Stimulated activated CD8-positive, alpha-beta memory T cell treated with anti-CD3 and anti-CD28 coated beads, Interleukin-7, amount 100 ng/mL, for 1 hour (primary cell): ENCODE results near the gene AVP.
"Not testable (repeated sequence)": the region's sequence is repeated elsewhere in the genome, so short reads cannot be mapped to it uniquely, and the experiment has no call there.

ENCODE experiments used
- DNase-seq, 2 donors: peaks; one replicate each; pipeline ENCODE4 v3.0.0-alpha.2; 2020; ENCODE audit warnings: low read depth in 2 of 2

AVP gene, protein sequence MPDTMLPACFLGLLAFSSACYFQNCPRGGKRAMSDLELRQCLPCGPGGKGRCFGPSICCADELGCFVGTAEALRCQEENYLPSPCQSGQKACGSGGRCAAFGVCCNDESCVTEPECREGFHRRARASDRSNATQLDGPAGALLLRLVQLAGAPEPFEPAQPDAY

DNA sequence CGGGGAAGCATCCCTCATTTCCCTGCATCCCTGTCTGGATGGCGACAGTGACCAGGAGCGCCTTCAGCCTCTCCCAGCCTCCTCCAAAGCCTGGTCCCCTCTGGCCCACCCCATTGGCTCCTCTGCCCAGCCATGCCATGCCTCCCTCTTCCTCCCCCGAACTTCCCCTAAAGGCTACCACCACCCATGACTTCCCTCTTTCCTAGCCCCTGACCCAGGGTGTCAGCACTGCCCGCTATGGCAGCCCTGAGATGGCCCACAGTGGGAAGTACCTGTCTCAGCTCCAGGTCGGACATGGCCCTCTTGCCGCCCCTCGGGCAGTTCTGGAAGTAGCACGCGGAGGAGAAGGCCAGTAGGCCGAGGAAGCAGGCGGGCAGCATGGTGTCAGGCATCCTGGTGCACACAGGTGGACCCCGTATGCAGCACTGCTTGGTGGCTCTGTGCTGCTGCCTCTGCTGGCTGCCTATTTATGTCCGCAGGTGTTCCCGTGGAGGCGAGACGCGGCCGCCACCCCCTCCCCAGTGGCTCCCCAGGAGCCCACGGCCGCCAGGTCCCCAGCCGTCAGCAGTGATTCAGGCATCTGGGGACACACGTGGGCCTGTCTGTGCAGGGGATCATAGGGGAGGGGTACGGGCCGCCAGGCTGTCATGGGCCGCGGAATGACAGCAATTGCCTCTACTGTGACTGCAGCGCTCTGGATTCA lies at the start of gene AVP:
Gene AVP, minus strand, starts transcription at position 442 of the 703 bp plus-strand sequence. Its CDS starts 50 bp downstream, at position 392.
- no peak for DNase-seq

DNA sequence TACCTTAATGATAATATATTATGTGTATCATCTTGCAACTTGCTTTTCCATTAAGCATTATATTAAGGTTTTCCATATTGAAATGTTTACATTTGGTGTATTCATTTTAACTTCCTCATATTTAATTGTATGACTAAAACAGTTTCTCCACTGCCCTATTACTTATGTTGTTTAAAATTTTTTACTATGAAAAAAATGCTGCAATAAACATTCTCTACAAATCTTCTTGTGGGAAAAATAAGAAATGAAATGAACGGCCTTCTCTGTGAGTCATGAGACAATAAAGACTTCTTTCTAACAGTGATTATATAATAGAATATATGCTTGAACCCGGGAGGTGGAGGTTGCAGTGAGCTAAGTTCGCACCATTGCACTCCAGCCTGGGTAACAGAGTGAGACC lies 49.6 kb upstream of the AVP start:
- DNase-seq, result no peak

GRCh38 chr20:3133155-3133554 lies 48.6 kb upstream of the AVP start:
- DNase-seq, result no peak

GRCh38 chr20:3130051-3130600 lies 45.6 kb upstream of the AVP start:
- DNase-seq, result no peak

- no peak for DNase-seq
Measured at GRCh38 chr20:3129094-3129493, 44.6 kb upstream of the AVP start.

DNA sequence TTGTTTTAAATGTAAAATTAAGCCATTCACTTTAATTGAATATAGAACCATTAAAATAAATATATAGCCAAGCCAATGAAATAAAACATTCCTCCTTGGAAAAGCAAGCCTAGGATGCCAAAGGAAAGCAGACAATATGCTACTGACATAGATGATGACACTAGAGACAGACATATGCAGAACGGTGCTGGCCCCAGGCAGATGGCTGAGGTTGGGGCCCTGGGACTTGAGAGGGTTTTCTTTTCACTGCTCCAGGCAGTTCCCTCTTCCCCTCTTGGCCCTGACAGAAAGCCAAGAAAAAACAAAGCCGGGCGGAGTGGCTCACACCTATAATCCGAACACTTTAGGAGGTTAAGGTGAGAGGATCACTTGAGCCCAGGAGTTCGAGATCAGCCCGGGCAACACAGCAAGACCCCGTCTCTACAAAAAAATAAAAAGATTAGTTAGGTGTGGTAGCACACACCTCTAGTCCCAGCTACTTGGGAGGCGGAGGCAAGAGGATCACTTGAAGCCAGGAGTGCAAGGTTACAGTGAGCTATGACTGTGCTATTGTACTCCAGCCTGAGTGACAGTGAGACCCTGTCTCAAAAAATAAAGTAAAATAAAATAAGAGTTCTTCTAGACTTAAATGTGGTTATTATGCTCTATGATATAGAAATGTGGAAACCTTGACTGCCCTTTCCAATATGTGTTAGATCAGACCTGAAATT lies 43.9 kb upstream of the AVP start:
- no peak for DNase-seq

- no peak for DNase-seq
Measured at GRCh38 chr20:3126527-3126859, 42.0 kb upstream of the AVP start.

DNA sequence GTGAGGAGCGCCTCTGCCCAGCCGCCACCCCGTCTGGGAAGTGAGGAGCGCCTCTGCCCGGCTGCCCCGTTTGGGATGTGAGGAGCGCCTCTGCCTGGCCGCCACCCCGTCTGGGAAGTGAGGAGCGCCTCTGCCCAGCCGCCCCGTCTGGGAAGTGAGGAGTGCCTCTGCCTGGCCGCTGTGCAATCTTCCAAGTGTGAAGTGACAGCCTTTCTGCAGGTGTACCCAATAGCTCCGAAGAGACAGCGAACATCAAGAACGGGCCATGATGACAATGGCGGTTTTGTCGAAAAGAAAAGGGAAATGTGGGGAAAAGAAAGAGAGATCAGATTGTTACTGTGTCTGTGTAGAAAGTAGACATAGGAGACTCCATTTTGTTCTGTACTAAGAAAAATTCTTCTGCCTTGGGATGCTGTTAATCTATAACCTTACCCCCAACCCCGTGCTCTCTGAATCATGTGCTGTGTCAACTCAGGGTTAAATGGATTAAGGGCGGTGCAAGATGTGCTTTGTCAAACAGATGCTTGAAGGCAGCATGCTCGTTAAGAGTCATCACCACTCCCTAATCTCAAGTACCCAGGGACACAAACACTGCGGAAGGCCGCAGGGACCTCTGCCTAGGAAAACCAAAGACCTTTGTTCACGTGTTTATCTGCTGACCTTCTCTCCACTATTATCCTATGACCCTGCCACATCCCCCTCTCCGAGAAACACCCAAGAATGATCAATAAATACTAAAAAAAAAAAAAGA lies 41.4 kb upstream of the AVP start:
- DNase-seq, result not testable (repeated sequence)

GRCh38 chr20:3124773-3125560 lies 40.4 kb upstream of the AVP start:
- DNase-seq, result not testable (repeated sequence)

GRCh38 chr20:3124163-3124562 lies 39.6 kb upstream of the AVP start:
- DNase-seq, result not testable (repeated sequence)

GRCh38 chr20:3123542-3123941 lies 39.0 kb upstream of the AVP start:
- DNase-seq, result no peak

GRCh38 chr20:3121955-3122610 lies 37.6 kb upstream of the AVP start:
- no peak for DNase-seq

DNA sequence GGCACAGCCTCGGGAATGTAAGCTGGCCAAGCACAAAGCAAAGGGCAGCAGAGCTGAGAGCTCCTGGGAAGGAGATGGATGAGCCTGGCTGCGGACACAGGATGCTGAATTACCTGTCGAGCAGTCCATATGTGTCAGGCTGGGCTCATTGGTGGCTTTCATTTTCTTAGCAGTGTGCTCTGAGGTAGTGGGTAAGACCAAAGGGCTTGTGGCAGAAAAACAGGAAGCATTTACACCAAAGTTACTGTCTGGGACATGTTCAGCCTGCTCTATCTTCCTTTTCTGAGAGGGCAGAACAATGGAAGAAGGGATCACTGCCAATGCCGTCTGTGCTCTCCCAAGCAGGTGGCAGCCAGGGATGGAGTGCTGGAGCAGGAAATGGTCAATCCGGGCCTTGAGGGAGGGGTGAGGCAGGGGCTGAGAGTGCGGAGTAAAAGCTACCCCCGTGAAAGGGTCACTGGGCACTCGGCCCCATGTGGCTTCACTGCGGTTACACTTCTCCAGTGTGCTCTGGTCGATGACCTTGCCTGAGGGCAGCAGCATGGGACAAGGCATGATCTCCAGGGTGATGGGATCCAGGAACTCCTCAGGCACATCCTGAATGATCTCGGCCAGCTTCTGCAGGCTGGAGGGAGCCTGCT lies 36.9 kb upstream of the AVP start:
- DNase-seq, result no peak

DNA sequence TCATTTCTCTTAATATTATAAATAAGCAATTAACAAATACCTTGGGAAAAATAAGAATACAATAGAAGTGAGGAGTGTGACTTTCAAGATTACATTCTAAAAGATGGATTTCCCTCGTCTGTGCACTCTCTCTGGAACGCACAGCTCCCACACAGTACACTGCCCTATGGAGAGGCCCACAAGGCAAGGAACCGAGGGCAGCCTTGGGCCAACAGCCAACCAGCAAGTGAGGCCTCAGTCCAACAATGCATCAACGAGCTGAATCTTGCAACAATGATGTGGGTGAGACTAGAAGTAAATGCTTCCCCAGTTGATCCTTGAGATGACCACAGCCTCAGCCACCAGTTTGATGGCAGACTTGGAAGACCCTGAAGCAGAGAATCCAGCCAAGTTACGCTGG lies 34.5 kb upstream of the AVP start:
- DNase-seq, result no peak

GRCh38 chr20:3117839-3118379 lies 33.4 kb upstream of the AVP start:
- DNase-seq, result not testable (repeated sequence)

GRCh38 chr20:3116341-3116740 lies 31.8 kb upstream of the AVP start:
- DNase-seq, result no peak

DNA sequence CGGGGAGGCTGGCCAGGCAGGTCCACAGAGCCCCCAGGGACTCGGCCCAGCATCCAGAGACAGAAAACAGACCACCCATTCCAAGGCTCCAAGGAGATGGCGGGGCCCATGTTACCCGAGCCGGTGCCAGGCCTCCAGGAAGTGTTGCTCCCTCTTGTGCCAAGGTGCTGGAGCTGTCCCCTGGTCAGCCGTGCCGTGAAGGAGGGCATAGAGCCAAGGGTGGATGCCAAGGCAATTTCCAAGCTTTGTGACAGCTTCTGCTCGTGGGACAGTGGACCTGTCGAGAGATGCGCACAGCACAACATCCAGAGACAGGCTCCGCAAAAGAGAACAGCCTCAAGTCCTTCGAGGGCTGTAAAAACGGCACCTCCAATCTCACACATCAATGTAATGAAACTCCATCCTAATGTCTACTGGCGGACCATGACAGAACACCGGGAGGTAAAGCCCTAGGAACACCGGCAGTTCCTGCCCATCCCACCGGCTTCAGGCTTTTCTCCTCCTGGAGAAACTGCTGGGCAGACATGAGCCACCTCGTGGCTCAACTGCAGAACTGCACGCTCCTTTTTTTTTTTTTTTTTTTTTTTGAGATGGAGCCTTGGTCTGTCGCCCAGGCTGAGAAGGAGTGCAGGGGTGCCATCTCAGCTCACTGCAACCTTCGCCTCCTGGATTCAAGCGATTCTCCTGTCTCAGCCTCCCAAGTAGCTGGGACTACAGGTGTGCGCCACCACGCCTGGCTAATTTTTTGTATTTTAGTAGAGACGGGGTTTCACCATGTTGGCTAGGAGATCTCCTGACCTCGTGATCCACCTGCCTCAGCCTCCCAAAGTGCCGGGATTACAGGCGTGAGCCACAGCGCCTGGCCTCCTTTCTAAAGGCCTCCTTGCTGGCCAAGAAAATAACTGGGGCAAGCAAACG lies 30.9 kb upstream of the AVP start:
- no peak for DNase-seq

DNA sequence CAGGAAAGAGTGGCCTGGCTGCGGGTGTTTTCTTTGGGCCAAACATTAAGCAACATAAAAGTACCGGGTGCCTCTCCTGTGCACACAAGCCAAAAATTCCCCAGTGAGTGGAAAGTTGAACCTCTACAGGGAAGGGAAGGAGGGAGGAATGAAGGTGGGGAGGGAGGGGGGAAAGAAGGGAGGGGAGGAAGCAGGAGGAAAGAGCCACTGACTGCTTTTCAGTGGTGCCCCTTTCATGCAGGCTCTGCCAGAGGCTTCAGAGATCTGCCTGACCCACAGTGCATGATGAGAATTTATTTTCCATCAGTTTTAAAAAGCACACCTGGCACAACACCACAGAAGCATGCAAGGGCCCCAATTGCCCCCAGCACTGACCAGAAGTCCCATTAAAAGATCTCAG lies 27.5 kb upstream of the AVP start:
- DNase-seq, result no peak

DNA sequence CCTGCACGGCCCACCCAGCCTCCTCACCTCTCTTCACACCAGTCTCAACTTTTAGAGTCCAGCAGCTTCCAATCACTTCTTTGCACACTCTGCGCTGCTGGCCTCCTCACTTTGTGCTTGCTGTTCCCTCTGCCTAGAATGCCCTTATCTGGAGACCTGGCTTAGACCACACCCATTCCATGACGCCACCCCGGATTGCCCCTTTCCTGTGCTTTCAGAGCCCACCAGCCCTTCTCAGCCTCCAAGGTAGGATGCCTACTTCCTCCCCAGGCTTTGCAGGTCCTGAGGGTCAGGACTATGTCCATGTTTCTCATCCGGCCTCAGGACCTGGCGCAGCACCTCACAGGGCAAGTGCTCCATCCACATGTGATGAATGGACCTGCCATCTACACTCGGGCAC lies 27.0 kb upstream of the AVP start:
- no peak for DNase-seq
